ENCODE results near the gene ZNF574. TPM values are rescaled to one million over a fixed set of nuclear protein-coding genes. Genes with fewer than 3 reads are reported as not detected.

Gene ZNF574
- total RNA-seq, 4 donors from 2014 or later = 28.4 to 52.1 (median 30.8) TPM

DNA sequence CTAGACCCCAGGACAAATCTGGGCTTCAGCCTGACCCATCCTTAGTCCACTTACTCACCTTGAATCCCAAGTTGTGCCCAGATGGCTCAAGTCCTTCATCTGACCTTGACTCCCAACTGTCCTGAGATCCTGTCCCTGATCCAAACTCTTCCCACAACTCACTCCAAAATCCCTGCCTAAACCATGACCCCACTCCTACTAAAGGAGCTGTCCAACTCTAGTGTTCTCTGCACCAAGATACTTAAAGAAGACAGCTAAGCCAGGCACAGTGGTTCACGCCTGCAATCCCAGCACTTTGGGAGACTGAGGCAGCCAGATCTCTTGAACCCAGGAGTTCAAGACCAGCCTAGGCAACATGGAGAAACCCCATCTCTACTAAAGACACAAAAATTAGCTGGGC, 47.8 kb downstream of the ZNF574 start:
- WGBS, 2 donors = 100% methylated on average over 1 of the region's 1 CpG
- no peak overlapping the region for H3K4me3 ChIP-seq (ENCODE audit: low read depth, poor library complexity, severe bottlenecking)
- intact Hi-C loops (cut with DNase I; ENCODE audit: low total_unique reads) = loop anchor here (10.0 kb wide), 1 partner anchor 191 kb away; the partner anchor contains the start of gene TMEM145
- no peak for TF ChIP-seq POLR2A (IDR thresholded peaks at IDR 0.05)
- TF ChIP-seq CTCF (IDR thresholded peaks at IDR 0.05) = no peak
- no peak for DNase-seq (ENCODE audit: low spot score in 2 of 2)

DNA sequence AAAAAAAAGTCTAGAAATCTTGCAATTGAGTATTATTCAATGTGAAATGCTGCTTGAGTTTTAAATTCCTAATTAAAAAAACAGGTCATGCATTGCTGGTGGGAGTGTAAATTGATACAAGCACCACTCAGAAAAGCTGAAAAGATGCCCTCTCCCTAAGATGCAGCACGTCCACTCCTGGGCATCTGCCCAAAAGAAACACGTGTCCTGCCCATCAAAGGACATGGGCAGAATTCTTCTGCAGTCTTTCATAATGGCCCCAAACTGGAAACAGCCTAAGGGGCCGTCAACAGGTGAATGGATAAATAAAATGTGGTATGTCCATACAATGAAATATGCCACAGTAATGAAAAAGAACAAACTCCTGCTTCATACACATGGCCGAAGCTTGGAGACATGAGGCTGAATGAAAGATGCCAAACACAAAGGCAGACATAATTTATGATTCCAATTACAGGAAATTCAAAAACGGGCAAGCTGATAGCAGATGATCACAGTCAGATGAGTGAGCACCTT, 48.5 kb downstream of the ZNF574 start:
- 81 to 86% methylated on average over 5 of the region's 5 CpGs for WGBS, 2 donors
- no peak for TF ChIP-seq CTCF (IDR thresholded peaks at IDR 0.05)
- no peak for TF ChIP-seq POLR2A (IDR thresholded peaks at IDR 0.05)
- intact Hi-C loops (cut with DNase I; ENCODE audit: low total_unique reads) = loop anchor here (10.0 kb wide), 1 partner anchor 190 kb away; the partner anchor contains the start of gene TMEM145
- H3K4me3 ChIP-seq (ENCODE audit: low read depth, poor library complexity, severe bottlenecking) = no peak overlapping the region
- no peak for DNase-seq (ENCODE audit: low spot score in 2 of 2)

- H3K4me3 ChIP-seq (ENCODE audit: low read depth, poor library complexity, severe bottlenecking) = no peak overlapping the region
- no peak for DNase-seq (ENCODE audit: low spot score in 2 of 2)
- intact Hi-C loops (cut with DNase I; ENCODE audit: low total_unique reads) = loop anchor here (10.0 kb wide), 1 partner anchor 189 kb away; the partner anchor contains the start of gene TMEM145
- 62 to 76% methylated on average over 6 of the region's 6 CpGs for WGBS, 2 donors
- TF ChIP-seq CTCF (IDR thresholded peaks at IDR 0.05) = no peak
- TF ChIP-seq POLR2A (IDR thresholded peaks at IDR 0.05) = no peak
Observed at GRCh38 chr19:42125536-42125935, 49.6 kb downstream of the ZNF574 start.

- H3K4me3 ChIP-seq (ENCODE audit: low read depth, poor library complexity, severe bottlenecking) = no peak overlapping the region
- DNase-seq (ENCODE audit: low spot score in 2 of 2) = no peak
- intact Hi-C loops (cut with DNase I; ENCODE audit: low total_unique reads) = loop anchor here (10.0 kb wide), 1 partner anchor 188 kb away; the partner anchor contains the start of gene TMEM145
- TF ChIP-seq CTCF (IDR thresholded peaks at IDR 0.05) = no peak
- no peak for TF ChIP-seq POLR2A (IDR thresholded peaks at IDR 0.05)
- 87 to 94% methylated on average over 5 of the region's 5 CpGs for WGBS, 2 donors
Observed at GRCh38 chr19:42126574-42126973, 50.6 kb downstream of the ZNF574 start.

DNA sequence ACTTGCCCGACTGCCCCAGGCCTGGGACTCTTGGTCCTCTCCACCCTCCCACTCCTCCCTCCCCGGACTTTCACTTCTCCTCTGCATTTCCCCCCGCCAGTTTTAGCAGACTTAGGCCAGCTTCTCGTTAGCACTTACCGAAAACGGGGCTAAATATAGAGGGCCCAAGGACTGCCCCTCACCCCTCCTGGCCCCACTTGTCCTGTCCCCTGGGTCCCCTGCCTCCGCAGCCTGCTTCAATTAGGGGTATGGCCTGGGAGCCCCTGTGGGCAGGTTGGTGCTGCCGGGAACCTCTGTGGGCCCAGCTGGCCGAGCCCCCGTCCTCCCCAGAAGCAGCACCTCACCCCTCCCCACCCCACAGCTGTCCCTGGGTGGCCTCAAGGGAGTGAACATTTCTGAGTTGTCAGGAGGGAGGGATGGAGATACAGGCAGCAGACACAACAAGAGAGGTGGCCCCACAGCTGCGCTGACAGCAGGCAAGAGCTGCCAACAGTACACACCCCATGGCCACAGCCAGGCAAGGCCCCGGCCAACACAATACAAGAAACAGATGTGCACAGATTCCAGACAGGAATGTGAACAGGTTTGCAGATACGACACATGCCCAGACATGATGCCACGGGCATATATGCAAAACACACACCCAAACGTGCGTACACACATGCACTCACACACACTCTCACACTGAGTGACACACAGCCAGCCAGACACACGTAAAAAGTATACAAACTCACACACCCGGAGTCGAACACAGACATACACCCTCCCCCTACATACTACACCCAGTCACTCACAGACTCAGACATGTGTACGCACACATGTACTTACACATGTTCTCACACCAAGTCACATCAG, 53.7 kb downstream of the ZNF574 start:
- DNase-seq (ENCODE audit: low spot score in 2 of 2) = peak; percentile 62 to 86
- H3K4me3 ChIP-seq (ENCODE audit: low read depth, poor library complexity, severe bottlenecking) = no peak overlapping the region
- no peak for TF ChIP-seq POLR2A (IDR thresholded peaks at IDR 0.05)
- no peak for TF ChIP-seq CTCF (IDR thresholded peaks at IDR 0.05)
- intact Hi-C loops (cut with DNase I; ENCODE audit: low total_unique reads) = loop anchor here (10.0 kb wide), 2 partner anchors 105 to 185 kb away; partner anchors contain the start of gene TMEM145
- WGBS, 2 donors = 24 to 30% methylated on average over 19 to 20 of the region's 20 CpGs
